Stimulated activated CD8-positive, alpha-beta memory T cell treated with anti-CD3 and anti-CD28 coated beads, Interleukin-12 subunit alpha, Interleukin-12 subunit beta, amount 100 ng/mL, for 24 hours (primary cell): ENCODE results near the gene HOMEZ.
A peak's percentile ranks its signal among the peaks of the same experiment; 100 is the strongest.
"Not testable (repeated sequence)": the region's sequence is repeated elsewhere in the genome, so short reads cannot be mapped to it uniquely, and the experiment has no call there.

Source experiments
- DNase-seq: peaks from one replicate; pipeline ENCODE4 v3.0.0-alpha.2; 2020; ENCODE audit errors: extremely low read depth

The HOMEZ gene

GRCh38 chr14:23281247-23281646, 4.7 kb downstream of the HOMEZ start:
- no peak for DNase-seq

GRCh38 chr14:23277928-23278327, 8.0 kb downstream of the HOMEZ start:
- DNase-seq, result not testable (repeated sequence)

GRCh38 chr14:23277189-23277588, 8.7 kb downstream of the HOMEZ start:
- DNase-seq, result no peak

GRCh38 chr14:23275412-23275811, 10.5 kb downstream of the HOMEZ start:
- DNase-seq, result no peak

- DNase-seq, result no peak
These were observed 16.7 kb downstream of the HOMEZ start for GRCh38 chr14:23269193-23269592.

GRCh38 chr14:23260849-23261248, 25.1 kb downstream of the HOMEZ start:
- not testable (repeated sequence) for DNase-seq

- DNase-seq, result no peak
These were observed 26.5 kb downstream of the HOMEZ start for GRCh38 chr14:23259426-23259825.

GRCh38 chr14:23258256-23258655, 27.7 kb downstream of the HOMEZ start:
- DNase-seq, result no peak

- no peak for DNase-seq
These were observed 33.3 kb downstream of the HOMEZ start for GRCh38 chr14:23252420-23253333.

GRCh38 chr14:23252006-23252405, 33.9 kb downstream of the HOMEZ start:
- no peak for DNase-seq

GRCh38 chr14:23249824-23250223, 36.1 kb downstream of the HOMEZ start:
- no peak for DNase-seq

GRCh38 chr14:23248601-23249000, 37.3 kb downstream of the HOMEZ start:
- DNase-seq, result no peak

GRCh38 chr14:23245282-23245681, 40.6 kb downstream of the HOMEZ start:
- no peak for DNase-seq

GRCh38 chr14:23243066-23243465, 42.9 kb downstream of the HOMEZ start:
- DNase-seq, result no peak

- no peak for DNase-seq
These were observed 43.9 kb downstream of the HOMEZ start for GRCh38 chr14:23242076-23242475.

- not testable (repeated sequence) for DNase-seq
These were observed 44.7 kb downstream of the HOMEZ start for GRCh38 chr14:23241061-23241715.

GRCh38 chr14:23240661-23241060, 45.3 kb downstream of the HOMEZ start:
- DNase-seq, result no peak

GRCh38 chr14:23237772-23238594, 47.9 kb downstream of the HOMEZ start, which contains the start of gene RNF212B:
TSS of gene RNF212B (plus strand) at chr14:23237936. CDS start at chr14:23240346, 2,410 bp downstream.
- peak; percentile 66 for DNase-seq

GRCh38 chr14:23232241-23232808, 53.6 kb downstream of the HOMEZ start:
- DNase-seq, result not testable (repeated sequence)

GRCh38 chr14:23228812-23229211, 57.1 kb downstream of the HOMEZ start:
- no peak for DNase-seq

GRCh38 chr14:23227566-23227965, 58.4 kb downstream of the HOMEZ start:
- no peak for DNase-seq

GRCh38 chr14:23224958-23225357, 61.0 kb downstream of the HOMEZ start:
- not testable (repeated sequence) for DNase-seq
